Hepatocyte (in vitro differentiated cells): ENCODE data around the gene NDFIP2.

ENCODE experiments used
- EZH2 ChIP-seq: fragments of 200-600 bp; sonication (generic); IDR thresholded peaks from 2 replicates; pipeline ENCODE4 v1.6.1; 2016; ENCODE audit warnings: antibody characterized with exemption, mild to moderate bottlenecking, borderline replicate concordance
- EZH2phosphoT487 ChIP-seq: fragments of 200-600 bp; sonication (generic); IDR thresholded peaks from one replicate; pipeline ENCODE4 v1.6.1; 2018; ENCODE audit warnings: antibody characterized with exemption, mild to moderate bottlenecking, low read depth, moderate library complexity; ENCODE audit not compliant: unreplicated experiment, severe bottlenecking
- TF ChIP-seq, protein P1 (sequence below): fragments of 200-600 bp; sonication (generic); IDR thresholded peaks from 2 replicates; pipeline ENCODE4 v1.5.1; 2016; ENCODE audit warnings: antibody characterized with exemption, mild to moderate bottlenecking; ENCODE audit not compliant: poor library complexity

DNA sequence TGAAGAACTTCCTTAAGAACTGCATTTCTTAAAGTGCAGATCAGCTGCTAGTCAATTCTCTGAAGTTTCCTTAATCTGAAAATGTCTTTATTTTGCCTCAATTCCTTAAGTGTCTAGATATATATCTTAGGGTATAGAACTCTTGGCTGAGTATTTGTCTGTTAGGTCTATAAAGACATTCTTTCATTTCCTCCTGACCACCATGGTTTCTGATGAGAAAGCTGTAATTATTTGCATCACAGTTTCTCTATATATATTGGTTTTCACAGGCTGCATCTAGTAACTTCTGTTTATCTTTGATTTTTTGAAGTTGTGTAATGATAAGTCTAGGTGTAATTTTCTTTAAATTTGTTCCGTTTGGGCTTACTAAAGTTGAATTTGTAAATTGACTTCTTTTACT is 15.2 kb downstream of the NDFIP2 start:
- TF ChIP-seq, protein P1, sequence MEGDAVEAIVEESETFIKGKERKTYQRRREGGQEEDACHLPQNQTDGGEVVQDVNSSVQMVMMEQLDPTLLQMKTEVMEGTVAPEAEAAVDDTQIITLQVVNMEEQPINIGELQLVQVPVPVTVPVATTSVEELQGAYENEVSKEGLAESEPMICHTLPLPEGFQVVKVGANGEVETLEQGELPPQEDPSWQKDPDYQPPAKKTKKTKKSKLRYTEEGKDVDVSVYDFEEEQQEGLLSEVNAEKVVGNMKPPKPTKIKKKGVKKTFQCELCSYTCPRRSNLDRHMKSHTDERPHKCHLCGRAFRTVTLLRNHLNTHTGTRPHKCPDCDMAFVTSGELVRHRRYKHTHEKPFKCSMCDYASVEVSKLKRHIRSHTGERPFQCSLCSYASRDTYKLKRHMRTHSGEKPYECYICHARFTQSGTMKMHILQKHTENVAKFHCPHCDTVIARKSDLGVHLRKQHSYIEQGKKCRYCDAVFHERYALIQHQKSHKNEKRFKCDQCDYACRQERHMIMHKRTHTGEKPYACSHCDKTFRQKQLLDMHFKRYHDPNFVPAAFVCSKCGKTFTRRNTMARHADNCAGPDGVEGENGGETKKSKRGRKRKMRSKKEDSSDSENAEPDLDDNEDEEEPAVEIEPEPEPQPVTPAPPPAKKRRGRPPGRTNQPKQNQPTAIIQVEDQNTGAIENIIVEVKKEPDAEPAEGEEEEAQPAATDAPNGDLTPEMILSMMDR: no peak
- no peak for TF ChIP-seq EZH2
- no peak for TF ChIP-seq EZH2phosphoT487
